ENCODE data around the gene ARHGEF12. TPM values are rescaled to one million over a fixed set of nuclear protein-coding genes. Genes with fewer than 3 reads are reported as not detected.

ARHGEF12 gene
- total RNA-seq, 1 donor from 2014 or later: 83.1 TPM

DNA sequence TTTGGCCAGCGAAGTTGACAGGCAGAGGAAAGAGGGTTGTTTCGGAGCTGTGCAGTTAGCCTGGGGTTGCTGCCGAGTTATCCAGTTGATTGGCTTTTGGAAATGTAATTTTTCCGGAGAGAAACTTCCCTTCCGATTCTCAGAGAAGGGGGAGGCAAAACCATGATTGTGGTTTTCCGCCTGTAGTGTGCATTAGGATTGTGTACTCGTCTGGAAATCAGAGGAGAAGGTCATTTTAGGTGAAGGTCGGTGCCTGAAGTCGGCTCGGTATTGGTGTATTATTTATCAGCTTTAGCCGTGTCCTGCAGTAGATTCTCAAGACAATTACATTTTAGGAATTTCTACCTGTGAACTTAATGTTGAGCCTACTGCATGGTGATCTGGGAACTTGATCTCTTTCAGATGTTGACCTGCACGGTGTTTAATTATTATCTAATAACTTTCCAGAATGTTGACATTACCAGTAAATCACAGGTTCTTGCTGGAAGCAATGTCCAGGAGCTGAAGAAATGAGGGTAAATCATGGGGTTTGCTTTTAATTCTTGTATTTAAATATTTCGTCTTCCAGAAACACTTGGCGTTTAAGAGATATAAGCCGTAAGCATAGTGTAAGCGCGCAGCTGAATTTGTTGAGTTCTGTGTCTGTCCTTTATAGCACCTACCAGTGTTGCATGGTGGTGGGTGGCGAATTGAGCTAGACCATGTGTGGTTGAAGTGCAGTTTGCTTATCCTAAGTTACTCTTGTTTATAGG is 1.3 kb downstream of the ARHGEF12 start:
- peak overlapping the region; percentile 82 for H3K27ac ChIP-seq (ENCODE audit: low read depth, low read length)
- no peak for TF ChIP-seq CTCF (IDR thresholded peaks at IDR 0.05; ENCODE audit: insufficient read depth, low read depth, low read length)
- TF ChIP-seq EZH2 (IDR thresholded peaks at IDR 0.05; ENCODE audit: insufficient read depth, low read length): no peak

GRCh38 chr11:120338107-120338933 is 2.1 kb downstream of the ARHGEF12 start:
- no peak overlapping the region for H3K27ac Mint-ChIP-seq (ENCODE audit: unreplicated experiment)
- Histone ChIP-seq H3K27ac (ENCODE audit: low read depth, low read length) (no peak overlapping the region), H3K9ac (ENCODE audit: low read length) (peak overlapping the region; percentile 96), H3K4me1 (ENCODE audit: insufficient read depth, low read length) (peaks cover 28% of the 10 kb centered on the region), H3K27me3 (ENCODE audit: insufficient read depth, low read length) (no peaks in the 10 kb centered on the region), H3K9me3 (ENCODE audit: insufficient read depth, low read depth, low read length) (no peaks in the 10 kb centered on the region), H3K4me3 (ENCODE audit: insufficient read depth, low read depth, low read length) (peak overlapping the region; percentile 92), H4K20me1 (ENCODE audit: insufficient read depth, low read length) (peaks cover 63% of the 10 kb centered on the region), H3K4me2 (ENCODE audit: low read length) (peak overlapping the region; percentile 92), H3K79me2 (ENCODE audit: insufficient read depth, low read length) (peaks cover 68% of the 10 kb centered on the region), H3K36me3 (ENCODE audit: insufficient read depth, low read length) (no peaks in the 10 kb centered on the region), H2AFZ (ENCODE audit: low read depth, low read length) (no peak overlapping the region)
- H3K4me1 Mint-ChIP-seq (ENCODE audit: low read depth, unreplicated experiment): peaks cover 27% of the 10 kb centered on the region
- H3K9me3 Mint-ChIP-seq (ENCODE audit: unreplicated experiment): no peaks in the 10 kb centered on the region
- DNase-seq (ENCODE audit: low read depth) (no peak), FAIRE-seq (no peak)
- TF ChIP-seq CTCF (IDR thresholded peaks at IDR 0.05; ENCODE audit: insufficient read depth, low read depth, low read length) (no peak), EZH2 (IDR thresholded peaks at IDR 0.05; ENCODE audit: insufficient read depth, low read length) (no peak)
- no peaks in the 10 kb centered on the region for H3K36me3 Mint-ChIP-seq (ENCODE audit: low read depth, unreplicated experiment)
- H3K4me3 Mint-ChIP-seq (ENCODE audit: unreplicated experiment): peak overlapping the region; percentile 93
- no peaks in the 10 kb centered on the region for H3K27me3 Mint-ChIP-seq (ENCODE audit: low read depth, unreplicated experiment)

More for the DNA sequence above, 1.3 kb downstream of the ARHGEF12 start:
- Histone ChIP-seq H4K20me1 (ENCODE audit: insufficient read depth, low read length) (peaks cover 55% of the 10 kb centered on the region), H3K4me2 (ENCODE audit: low read length) (peak overlapping the region; percentile 92), H3K9ac (ENCODE audit: low read length) (peak overlapping the region; percentile 96), H3K79me2 (ENCODE audit: insufficient read depth, low read length) (peaks cover 60% of the 10 kb centered on the region), H3K4me1 (ENCODE audit: insufficient read depth, low read length) (peaks cover 34% of the 10 kb centered on the region), H2AFZ (ENCODE audit: low read depth, low read length) (no peak overlapping the region), H3K9me3 (ENCODE audit: insufficient read depth, low read depth, low read length) (no peaks in the 10 kb centered on the region), H3K36me3 (ENCODE audit: insufficient read depth, low read length) (no peaks in the 10 kb centered on the region), H3K4me3 (ENCODE audit: insufficient read depth, low read depth, low read length) (peak overlapping the region; percentile 92), H3K27me3 (ENCODE audit: insufficient read depth, low read length) (no peaks in the 10 kb centered on the region)
- DNase-seq (ENCODE audit: low read depth): no peak
- FAIRE-seq: peak; percentile 5
- Mint-ChIP-seq H3K9me3 (ENCODE audit: unreplicated experiment) (no peaks in the 10 kb centered on the region), H3K27me3 (ENCODE audit: low read depth, unreplicated experiment) (no peaks in the 10 kb centered on the region), H3K4me1 (ENCODE audit: low read depth, unreplicated experiment) (peaks cover 34% of the 10 kb centered on the region), H3K4me3 (ENCODE audit: unreplicated experiment) (peak overlapping the region; percentile 93), H3K36me3 (ENCODE audit: low read depth, unreplicated experiment) (no peaks in the 10 kb centered on the region), H3K27ac (ENCODE audit: unreplicated experiment) (peak overlapping the region; percentile 84)
